CD14-positive monocyte (primary cell): ENCODE data around the gene EDNRA. TPM values are rescaled to one million over a fixed set of nuclear protein-coding genes. Genes with fewer than 3 reads are reported as not detected.

ENCODE experiments used
- DNase-seq, 3 donors: peaks; one replicate each; pipeline ENCODE4 v3.0.0-alpha.2; 2011 to 2022
- H2AFZ ChIP-seq: 2 replicates; pipeline ENCODE4 v1.6.0; 2012; ENCODE audit warnings: mild to moderate bottlenecking, low read depth, low read length, inconsistent platforms; ENCODE audit not compliant: insufficient read depth, poor library complexity, severe bottlenecking
- H3K27ac ChIP-seq, 2 donors: 1 replicate in 1 of 2; 2 replicates in 1 of 2; pipeline ENCODE4 v1.5.1; 2012 to 2013; ENCODE audit warnings: low read length in 2 of 2, control low read depth in 1 of 2, inconsistent platforms in 1 of 2, low read depth in 1 of 2, mild to moderate bottlenecking in 1 of 2
- H3K27me3 ChIP-seq, 2 donors: one replicate each; pipeline versions ENCODE4 v1.6.0 to v1.6.1; 2011 to 2013; ENCODE audit warnings: low read length in 2 of 2; ENCODE audit not compliant: control insufficient read depth in 2 of 2, insufficient read depth in 2 of 2
- H3K36me3 ChIP-seq, 2 donors: replicated peaks in 1 of 2; 1 replicate in 1 of 2; 2 replicates in 1 of 2; pipeline versions ENCODE4 v1.5.1 to v1.6.1; 2012 to 2013; ENCODE audit warnings: low read length in 2 of 2, control low read depth in 1 of 2, inconsistent platforms in 1 of 2, mild to moderate bottlenecking in 1 of 2; ENCODE audit not compliant: insufficient read depth in 2 of 2, control insufficient read depth in 1 of 2
- H3K4me1 ChIP-seq, 2 donors: 1 replicate in 1 of 2; 2 replicates in 1 of 2; pipeline versions ENCODE4 v1.5.1 to v1.6.1; 2012 to 2013; ENCODE audit warnings: low read length in 2 of 2, control low read depth in 1 of 2, inconsistent platforms in 1 of 2, mild to moderate bottlenecking in 1 of 2, moderate library complexity in 1 of 2; ENCODE audit not compliant: insufficient read depth in 2 of 2, control insufficient read depth in 1 of 2
- H3K4me2 ChIP-seq: replicated peaks from 2 replicates; pipeline ENCODE3; 2012; ENCODE audit warnings: low read length, moderate library complexity, mild to moderate bottlenecking; ENCODE audit not compliant: poor library complexity, severe bottlenecking; ENCODE audit errors: extremely low read depth
- H3K4me3 ChIP-seq, 3 experiments: fragments of 200-600 bp in 1 of 3; sonication (generic) in 1 of 3; replicated peaks in 1 of 3; 1 replicate in 2 of 3; 2 replicates in 1 of 3; pipeline ENCODE4 v1.5.1; 2011 to 2013; ENCODE audit warnings: low read length in 3 of 3, mild to moderate bottlenecking in 3 of 3, control low read depth in 2 of 3, low read depth in 2 of 3, inconsistent platforms in 1 of 3, moderate library complexity in 1 of 3
- H3K79me2 ChIP-seq: 2 replicates; pipeline ENCODE4 v1.6.0; 2012; ENCODE audit warnings: mild to moderate bottlenecking, control low read depth, inconsistent platforms, low read length, moderate library complexity; ENCODE audit not compliant: insufficient read depth
- H3K9ac ChIP-seq: 2 replicates; pipeline ENCODE4 v1.6.0; 2017; ENCODE audit warnings: low read length, mild to moderate bottlenecking; ENCODE audit not compliant: insufficient read depth, poor library complexity, severe bottlenecking
- H3K9me3 ChIP-seq, 2 donors: replicated peaks in 1 of 2; 1 replicate in 1 of 2; 2 replicates in 1 of 2; pipeline versions ENCODE4 v1.5.1 to v1.6.1; 2012 to 2013; ENCODE audit warnings: low read length in 2 of 2, control low read depth in 1 of 2; ENCODE audit not compliant: control insufficient read depth in 1 of 2, insufficient read depth in 1 of 2
- H4K20me1 ChIP-seq: 2 replicates; pipeline ENCODE4 v1.6.0; 2012; ENCODE audit warnings: mild to moderate bottlenecking, low read length, control low read depth, moderate library complexity; ENCODE audit not compliant: insufficient read depth
- H3K27ac Mint-ChIP-seq, 7 donors: one replicate each; pipeline ENCODE4 v1.8.0; 2020; ENCODE audit warnings: mild to moderate bottlenecking in 7 of 7, mixed read lengths in 7 of 7, moderate library complexity in 6 of 7, inconsistent platforms in 2 of 7
- H3K27me3 Mint-ChIP-seq, 3 donors: one replicate each; pipeline ENCODE4 v1.8.0; 2021 to 2022; ENCODE audit warnings: low read depth in 3 of 3, mild to moderate bottlenecking in 3 of 3, mixed read lengths in 3 of 3, moderate library complexity in 3 of 3, inconsistent platforms in 1 of 3
- H3K36me3 Mint-ChIP-seq, 2 donors: one replicate each; pipeline ENCODE4 v1.8.0; 2020; ENCODE audit warnings: mixed read lengths in 2 of 2, inconsistent platforms in 1 of 2, mild to moderate bottlenecking in 1 of 2
- H3K4me1 Mint-ChIP-seq: one replicate; pipeline ENCODE4 v1.8.0; 2020; ENCODE audit warnings: mild to moderate bottlenecking, mixed read lengths
- H3K4me3 Mint-ChIP-seq, 2 donors: one replicate each; pipeline ENCODE4 v1.8.0; 2020; ENCODE audit warnings: mild to moderate bottlenecking in 2 of 2, mixed read lengths in 2 of 2, moderate library complexity in 1 of 2
- H3K9me3 Mint-ChIP-seq, 7 donors: one replicate each; pipeline ENCODE4 v1.8.0; 2020 to 2022; ENCODE audit warnings: mixed read lengths in 7 of 7, mild to moderate bottlenecking in 6 of 7, moderate library complexity in 6 of 7, inconsistent platforms in 2 of 7
- CTCF ChIP-seq: fragments of 200-600 bp; IDR thresholded peaks from one replicate; pipeline ENCODE4 v1.8.0; 2022; ENCODE audit warnings: antibody characterized with exemption, mild to moderate bottlenecking
- WGBS: methylation state at CpG from one replicate; pipeline ENCODE4 v1.1.5; 2013; ENCODE audit warnings: missing lambda C conversion rate; ENCODE audit not compliant: insufficient coverage; 5-methylcytosine and 5-hydroxymethylcytosine counted together
- intact Hi-C, 2 donors: fragments of 100-400 bp; cut with micrococcal nuclease; formaldehyde crosslinking; loops; one replicate each; pipeline versions ENCODE4 v1.15.0 to v1.15.1; 2023
- polyA plus RNA-seq, 3 donors: library from polyadenylated mRNA; depleted of rRNA in 1 of 3; unstranded in 2 of 3; stranded (reverse) in 1 of 3; fragments of 300-500 nt in 2 of 3; fragments of >200 nt in 1 of 3; fragmentation: Illumina TruSeq in 2 of 3; gene quantifications; 1 replicate in 2 of 3; 2 replicates in 1 of 3; pipeline ENCODE4 v1.2.3, GENCODE V29; 2012 to 2021

The EDNRA gene
- polyA plus RNA-seq, 3 donors: not detected

- peaks cover 0 to under 1% (median 0%) of the 10 kb centered on the region in 7 donors for H3K9me3 Mint-ChIP-seq
- peaks cover 1 to 4% (median 1%) of the 10 kb centered on the region in 3 donors for H3K27me3 Mint-ChIP-seq
- WGBS: 74% methylated on average over 2 of the region's 2 CpGs
- H3K4me1 Mint-ChIP-seq: no peaks in the 10 kb centered on the region
- no peak overlapping the region for H3K27ac Mint-ChIP-seq
- H3K4me1 ChIP-seq: no peaks in the 10 kb centered on the region
- no peak overlapping the region for H2AFZ ChIP-seq
- no peak overlapping the region for H3K27ac ChIP-seq
- no peak overlapping the region for H3K9ac ChIP-seq
- no peaks in the 10 kb centered on the region for H4K20me1 ChIP-seq
- no peaks in the 10 kb centered on the region for H3K36me3 Mint-ChIP-seq
- no peak overlapping the region for H3K4me2 ChIP-seq
- no peaks in the 10 kb centered on the region for H3K79me2 ChIP-seq
- H3K4me3 Mint-ChIP-seq: no peak overlapping the region
- H3K36me3 ChIP-seq: no peaks in the 10 kb centered on the region
- H3K27me3 ChIP-seq: peaks cover 0 to 3% of the 10 kb centered on the region in 2 donors
- no peak for TF ChIP-seq CTCF
- DNase-seq: no peak
- intact Hi-C loops: no loop called here
- H3K9me3 ChIP-seq: no peaks in the 10 kb centered on the region
- no peak overlapping the region for H3K4me3 ChIP-seq
These were observed 45.4 kb downstream of the EDNRA start for GRCh38 chr4:147526272-147526654.

GRCh38 chr4:147528054-147528453 is 47.2 kb downstream of the EDNRA start:
- Histone ChIP-seq H3K4me3 (no peak overlapping the region), H3K9me3 (no peaks in the 10 kb centered on the region), H4K20me1 (no peaks in the 10 kb centered on the region), H3K9ac (no peak overlapping the region), H3K4me2 (no peak overlapping the region), H2AFZ (no peak overlapping the region), H3K4me1 (no peaks in the 10 kb centered on the region), H3K36me3 (no peaks in the 10 kb centered on the region), H3K27me3 (peaks cover 0 to 3% of the 10 kb centered on the region in 2 donors), H3K79me2 (no peaks in the 10 kb centered on the region), H3K27ac (no peak overlapping the region)
- Mint-ChIP-seq H3K4me3 (no peak overlapping the region), H3K9me3 (peaks cover 0 to 5% (median 0%) of the 10 kb centered on the region in 7 donors), H3K36me3 (no peaks in the 10 kb centered on the region), H3K27ac (no peak overlapping the region), H3K4me1 (no peaks in the 10 kb centered on the region), H3K27me3 (peaks cover 1 to 5% (median 3%) of the 10 kb centered on the region in 3 donors)
- TF ChIP-seq CTCF: no peak
- intact Hi-C loops: no loop called here
- WGBS: no CpG with 5 or more reads among the region's 2 CpGs
- DNase-seq: no peak
